H9 (cell line): Measurements from ENCODE around the gene CRBN. TPM values are rescaled to one million over a fixed set of nuclear protein-coding genes. Genes with fewer than 3 reads are reported as not detected.

Experiments
- DNase-seq: peaks from one replicate; pipeline ENCODE4 v3.0.0-alpha.2; 2017
- H2AFZ ChIP-seq: one replicate; pipeline ENCODE4 v1.6.1; 2013; ENCODE audit warnings: mild to moderate bottlenecking, low read length, control low read depth, moderate library complexity
- H2AK5ac ChIP-seq: 2 replicates; pipeline ENCODE4 v1.6.1; 2013; ENCODE audit warnings: low read length, control low read depth, mixed read lengths; ENCODE audit not compliant: insufficient read length
- H2BK120ac ChIP-seq: one replicate; pipeline ENCODE4 v1.6.1; 2013; ENCODE audit warnings: low read depth, mild to moderate bottlenecking, low read length, control low read depth, inconsistent platforms; ENCODE audit not compliant: poor library complexity, severe bottlenecking
- H2BK12ac ChIP-seq: 2 replicates; pipeline ENCODE4 v1.6.1; 2013; ENCODE audit warnings: low read length, control low read depth, mixed read lengths, low read depth; ENCODE audit not compliant: insufficient read length
- H2BK15ac ChIP-seq: 2 replicates; pipeline ENCODE4 v1.6.1; 2013; ENCODE audit warnings: low read depth, low read length, control low read depth
- H2BK20ac ChIP-seq: one replicate; pipeline ENCODE4 v1.6.1; 2013; ENCODE audit warnings: low read depth, mild to moderate bottlenecking, low read length, control low read depth, inconsistent platforms; ENCODE audit not compliant: poor library complexity, severe bottlenecking
- H2BK5ac ChIP-seq: 2 replicates; pipeline ENCODE4 v1.6.1; 2013; ENCODE audit warnings: low read length, control low read depth, mixed read lengths; ENCODE audit not compliant: insufficient read length
- H3K14ac ChIP-seq: 2 replicates; pipeline ENCODE4 v1.6.1; 2013; ENCODE audit warnings: low read length, control low read depth; ENCODE audit not compliant: insufficient read depth
- H3K18ac ChIP-seq: 2 replicates; pipeline ENCODE4 v1.6.1; 2013; ENCODE audit warnings: low read depth, mild to moderate bottlenecking, mixed read lengths, low read length, control low read depth; ENCODE audit not compliant: insufficient read length
- H3K23ac ChIP-seq: 2 replicates; pipeline ENCODE4 v1.6.1; 2013; ENCODE audit warnings: low read length, control low read depth, mixed read lengths, low read depth; ENCODE audit not compliant: insufficient read length
- H3K23me2 ChIP-seq: 2 replicates; pipeline ENCODE4 v1.6.1; 2013; ENCODE audit warnings: low read depth, mild to moderate bottlenecking, mixed read lengths, low read length, control low read depth; ENCODE audit not compliant: insufficient read length, poor library complexity, severe bottlenecking
- H3K27ac ChIP-seq: 2 replicates; pipeline ENCODE4 v1.5.1; 2013; ENCODE audit warnings: low read length, control low read depth, mixed read lengths, low read depth; ENCODE audit not compliant: insufficient read length
- H3K27me3 ChIP-seq: 2 replicates; pipeline ENCODE4 v1.6.1; 2013; ENCODE audit warnings: low read length, control low read depth, inconsistent platforms; ENCODE audit not compliant: insufficient read depth
- H3K4ac ChIP-seq: 2 replicates; pipeline ENCODE4 v1.6.1; 2013; ENCODE audit warnings: low read depth, mild to moderate bottlenecking, control low read depth, inconsistent platforms, low read length, moderate library complexity
- H3K4me1 ChIP-seq: 2 replicates; pipeline ENCODE4 v1.6.1; 2013; ENCODE audit warnings: low read length, control low read depth, inconsistent platforms; ENCODE audit not compliant: insufficient read depth
- H3K4me2 ChIP-seq: 2 replicates; pipeline ENCODE4 v1.6.1; 2013; ENCODE audit warnings: low read length, control low read depth, mixed read lengths; ENCODE audit not compliant: insufficient read length, insufficient read depth
- H3K56ac ChIP-seq: 2 replicates; pipeline ENCODE4 v1.6.1; 2013; ENCODE audit warnings: low read depth, mild to moderate bottlenecking, mixed read lengths, low read length, control low read depth; ENCODE audit not compliant: insufficient read length
- H3K79me1 ChIP-seq: 2 replicates; pipeline ENCODE4 v1.6.1; 2013; ENCODE audit warnings: low read depth, mild to moderate bottlenecking, moderate library complexity, low read length, control low read depth, inconsistent platforms; ENCODE audit not compliant: insufficient read depth, poor library complexity, severe bottlenecking
- H3K79me2 ChIP-seq: 2 replicates; pipeline ENCODE4 v1.6.1; 2013; ENCODE audit warnings: low read length, control low read depth, inconsistent platforms; ENCODE audit not compliant: insufficient read depth
- H3K9ac ChIP-seq: 2 replicates; pipeline ENCODE4 v1.6.1; 2013; ENCODE audit warnings: low read length, control low read depth, mixed read lengths; ENCODE audit not compliant: insufficient read length; ENCODE audit errors: extremely low read depth
- H3K9me3 ChIP-seq: one replicate; pipeline ENCODE4 v1.6.1; 2013; ENCODE audit warnings: low read depth, low read length, inconsistent platforms; ENCODE audit not compliant: control insufficient read depth
- H3T11ph ChIP-seq: one replicate; pipeline ENCODE4 v1.6.1; 2013; ENCODE audit warnings: mild to moderate bottlenecking, low read length, control low read depth, inconsistent platforms
- H4K20me1 ChIP-seq: one replicate; pipeline ENCODE4 v1.6.1; 2013; ENCODE audit not compliant: control insufficient read depth, insufficient read length, insufficient read depth
- H4K5ac ChIP-seq: 2 replicates; pipeline ENCODE4 v1.6.1; 2013; ENCODE audit warnings: low read depth, mild to moderate bottlenecking, mixed read lengths, low read length, control low read depth; ENCODE audit not compliant: insufficient read length
- H4K8ac ChIP-seq: replicated peaks from 2 replicates; pipeline ENCODE4 v1.6.1; 2013; ENCODE audit warnings: low read length, control low read depth, mixed read lengths, low read depth; ENCODE audit not compliant: insufficient read length
- H4K91ac ChIP-seq: 2 replicates; pipeline ENCODE4 v1.6.1; 2013; ENCODE audit warnings: low read depth, mild to moderate bottlenecking, moderate library complexity, mixed read lengths, low read length, control low read depth; ENCODE audit not compliant: insufficient read length
- H3K27ac Mint-ChIP-seq, 3 experiments: 2 replicates in 2 of 3; 3 replicates in 1 of 3; pipeline ENCODE4 v1.8.0; 2020 to 2021; ENCODE audit warnings: mixed read lengths in 3 of 3, mild to moderate bottlenecking in 1 of 3, moderate library complexity in 1 of 3
- H3K27me3 Mint-ChIP-seq: 2 replicates; pipeline ENCODE4 v1.8.0; 2021; ENCODE audit warnings: low read depth, mild to moderate bottlenecking, moderate library complexity, mixed read lengths
- H3K36me3 Mint-ChIP-seq, 3 experiments: 2 replicates in 2 of 3; 3 replicates in 1 of 3; pipeline ENCODE4 v1.8.0; 2020 to 2021; ENCODE audit warnings: low read depth in 3 of 3, mixed read lengths in 3 of 3; ENCODE audit not compliant: insufficient read depth in 1 of 3
- H3K4me1 Mint-ChIP-seq, 2 experiments: 2 replicates each; pipeline ENCODE4 v1.8.0; 2020; ENCODE audit warnings: mixed read lengths in 2 of 2
- H3K4me3 Mint-ChIP-seq, 2 experiments: 2 replicates in 1 of 2; 3 replicates in 1 of 2; pipeline ENCODE4 v1.8.0; 2020 to 2021; ENCODE audit warnings: mild to moderate bottlenecking in 2 of 2, mixed read lengths in 2 of 2, moderate library complexity in 1 of 2
- H3K9me3 Mint-ChIP-seq, 2 experiments: 2 replicates in 1 of 2; 3 replicates in 1 of 2; pipeline ENCODE4 v1.8.0; 2020; ENCODE audit warnings: mild to moderate bottlenecking in 2 of 2, mixed read lengths in 2 of 2, moderate library complexity in 1 of 2
- WGBS: extraction: QIAGEN DNeasy Blood & Tissue Kit; methylation state at CpG from one replicate; pipeline ENCODE4 v1.1.7; 2013; ENCODE audit warnings: missing lambda C conversion rate, low lambda C conversion rate, mixed read lengths; ENCODE audit not compliant: insufficient read length; ENCODE audit errors: extremely low coverage; 5-methylcytosine and 5-hydroxymethylcytosine counted together
- total RNA-seq: library from RNA; stranded (reverse); gene quantifications from 2 replicates; pipeline ENCODE4 v1.2.1, GENCODE V29; 2021
- TF ChIP-seq, protein P1 (sequence below): fragments of 200-600 bp; sonication (generic); conservative IDR thresholded peaks from 3 replicates; pipeline ENCODE4 v1.8.0; 2021; ENCODE audit warnings: antibody characterized with exemption, mild to moderate bottlenecking

CRBN gene
- total RNA-seq, 1 experiment from 2014 or later: 40.2 TPM

DNA sequence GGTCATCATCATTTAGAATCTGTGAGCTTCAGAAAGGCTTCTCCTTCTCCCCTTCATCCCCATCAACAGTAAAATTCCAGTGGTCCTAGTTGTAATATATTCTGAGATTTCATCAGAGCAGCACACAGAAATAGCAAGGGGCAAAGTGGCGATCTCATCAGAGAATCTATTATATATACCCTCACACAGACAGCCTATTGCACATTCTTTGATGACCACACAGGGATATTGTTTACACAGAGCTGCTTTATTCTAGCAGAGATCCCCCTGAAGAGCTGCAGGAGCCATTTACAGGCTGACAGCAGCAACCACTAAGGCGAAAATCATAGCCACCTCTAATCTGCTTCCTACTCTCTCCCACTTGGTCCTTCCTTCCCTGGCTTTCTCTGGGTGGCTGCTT, 42.0 kb upstream of the CRBN start:
- Histone ChIP-seq H2BK15ac (no peak overlapping the region), H3K4ac (no peak overlapping the region), H2AFZ (no peak overlapping the region), H2BK5ac (no peak overlapping the region), H3K9me3 (no peaks in the 10 kb centered on the region), H3K56ac (no peak overlapping the region), H2AK5ac (no peak overlapping the region), H3K23ac (no peak overlapping the region), H3K4me1 (no peaks in the 10 kb centered on the region), H2BK12ac (no peak overlapping the region), H3K79me2 (no peaks in the 10 kb centered on the region), H3K27ac (no peak overlapping the region), H3K4me2 (no peak overlapping the region), H3K9ac (no peak overlapping the region), H3K27me3 (no peaks in the 10 kb centered on the region), H3T11ph (no peak overlapping the region), H3K79me1 (no peaks in the 10 kb centered on the region), H3K14ac (no peak overlapping the region), H3K18ac (no peak overlapping the region), H4K91ac (no peak overlapping the region), H4K5ac (no peak overlapping the region), H3K23me2 (no peaks in the 10 kb centered on the region), H4K8ac (no peak overlapping the region), H2BK120ac (no peak overlapping the region), H4K20me1 (no peaks in the 10 kb centered on the region), H2BK20ac (no peak overlapping the region)
- Mint-ChIP-seq H3K4me1 (no peaks in the 10 kb centered on the region), H3K9me3 (peaks cover 0 to 2% of the 10 kb centered on the region in 2 experiments; a peak in 3 of 5 replicates), H3K27me3 (peaks cover 18% of the 10 kb centered on the region), H3K27ac (no peak overlapping the region), H3K36me3 (no peaks in the 10 kb centered on the region), H3K4me3 (no peak overlapping the region)
- DNase-seq: no peak
- WGBS: no CpG with 5 or more reads among the region's 2 CpGs
- TF ChIP-seq, protein P1, sequence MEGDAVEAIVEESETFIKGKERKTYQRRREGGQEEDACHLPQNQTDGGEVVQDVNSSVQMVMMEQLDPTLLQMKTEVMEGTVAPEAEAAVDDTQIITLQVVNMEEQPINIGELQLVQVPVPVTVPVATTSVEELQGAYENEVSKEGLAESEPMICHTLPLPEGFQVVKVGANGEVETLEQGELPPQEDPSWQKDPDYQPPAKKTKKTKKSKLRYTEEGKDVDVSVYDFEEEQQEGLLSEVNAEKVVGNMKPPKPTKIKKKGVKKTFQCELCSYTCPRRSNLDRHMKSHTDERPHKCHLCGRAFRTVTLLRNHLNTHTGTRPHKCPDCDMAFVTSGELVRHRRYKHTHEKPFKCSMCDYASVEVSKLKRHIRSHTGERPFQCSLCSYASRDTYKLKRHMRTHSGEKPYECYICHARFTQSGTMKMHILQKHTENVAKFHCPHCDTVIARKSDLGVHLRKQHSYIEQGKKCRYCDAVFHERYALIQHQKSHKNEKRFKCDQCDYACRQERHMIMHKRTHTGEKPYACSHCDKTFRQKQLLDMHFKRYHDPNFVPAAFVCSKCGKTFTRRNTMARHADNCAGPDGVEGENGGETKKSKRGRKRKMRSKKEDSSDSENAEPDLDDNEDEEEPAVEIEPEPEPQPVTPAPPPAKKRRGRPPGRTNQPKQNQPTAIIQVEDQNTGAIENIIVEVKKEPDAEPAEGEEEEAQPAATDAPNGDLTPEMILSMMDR: no peak
